DLD1 (cell line): Measurements from ENCODE around the gene MPDU1.

Source experiments
- in situ Hi-C: cut with HindIII; loops from 2 replicates; pipeline ENCODE4 v1.10.0; 2017; ENCODE audit warnings: low sequenced_read_pairs

The MPDU1 gene

GRCh38 chr17:7560172-7561027, 23.3 kb upstream of the MPDU1 start:
- in situ Hi-C loops: no loop called here

DNA sequence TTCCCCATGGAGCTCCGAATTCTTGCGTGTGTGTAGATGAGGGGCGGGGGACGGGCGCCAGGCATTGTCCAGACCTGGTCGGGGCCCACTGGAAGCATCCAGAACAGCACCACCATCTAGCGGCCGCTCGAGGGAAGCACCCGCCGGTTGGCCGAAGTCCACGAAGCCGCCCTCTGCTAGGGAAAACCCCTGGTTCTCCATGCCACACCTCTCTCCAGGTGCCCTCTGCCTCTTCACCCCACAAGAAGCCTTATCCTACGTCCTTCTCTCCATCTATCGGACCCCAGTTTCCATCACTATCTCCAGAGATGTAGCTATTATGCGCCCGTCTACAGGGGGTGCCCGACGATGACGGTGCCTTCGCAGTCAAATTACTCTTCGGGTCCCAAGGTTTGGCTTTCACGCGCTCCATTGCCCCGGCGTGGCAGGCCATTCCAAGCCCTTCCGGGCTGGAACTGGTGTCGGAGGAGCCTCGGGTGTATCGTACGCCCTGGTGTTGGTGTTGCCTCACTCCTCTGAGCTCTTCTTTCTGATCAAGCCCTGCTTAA, 22.6 kb upstream of the MPDU1 start:
- in situ Hi-C loops: no loop called here

GRCh38 chr17:7561589-7562207, 22.0 kb upstream of the MPDU1 start, which contains the start of gene SENP3:
Gene SENP3 (plus strand): TSS chr17:7561919. CDS start chr17:7563077, 1,158 bp downstream.
- in situ Hi-C loops: no loop called here

GRCh38 chr17:7562208-7562605, 21.4 kb upstream of the MPDU1 start:
- in situ Hi-C loops: no loop called here

DNA sequence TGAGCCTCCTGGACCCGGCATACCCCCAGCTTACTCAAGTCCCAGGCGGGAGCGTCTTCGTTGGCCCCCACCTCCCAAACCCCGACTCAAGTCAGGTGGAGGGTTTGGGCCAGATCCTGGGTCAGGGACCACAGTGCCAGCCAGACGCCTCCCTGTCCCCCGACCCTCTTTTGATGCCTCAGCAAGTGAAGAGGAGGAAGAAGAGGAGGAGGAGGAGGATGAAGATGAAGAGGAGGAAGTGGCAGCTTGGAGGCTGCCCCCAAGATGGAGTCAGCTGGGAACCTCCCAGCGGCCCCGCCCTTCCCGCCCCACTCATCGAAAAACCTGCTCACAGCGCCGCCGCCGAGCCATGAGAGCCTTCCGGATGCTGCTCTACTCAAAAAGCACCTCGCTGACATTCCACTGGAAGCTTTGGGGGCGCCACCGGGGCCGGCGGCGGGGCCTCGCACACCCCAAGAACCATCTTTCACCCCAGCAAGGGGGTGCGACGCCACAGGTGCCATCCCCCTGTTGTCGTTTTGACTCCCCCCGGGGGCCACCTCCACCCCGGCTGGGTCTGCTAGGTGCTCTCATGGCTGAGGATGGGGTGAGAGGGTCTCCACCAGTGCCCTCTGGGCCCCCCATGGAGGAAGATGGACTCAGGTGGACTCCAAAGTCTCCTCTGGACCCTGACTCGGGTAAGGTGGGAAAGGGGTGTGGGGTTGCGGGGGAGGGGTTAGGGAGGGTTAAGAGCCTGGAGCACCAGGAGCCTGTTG, 20.4 kb upstream of the MPDU1 start:
- in situ Hi-C loops: no loop called here

- in situ Hi-C loops: no loop called here
These were observed 14.1 kb upstream of the MPDU1 start for GRCh38 chr17:7569571-7569970.

- in situ Hi-C loops: no loop called here
These were observed 13.3 kb upstream of the MPDU1 start for GRCh38 chr17:7570351-7570750.

DNA sequence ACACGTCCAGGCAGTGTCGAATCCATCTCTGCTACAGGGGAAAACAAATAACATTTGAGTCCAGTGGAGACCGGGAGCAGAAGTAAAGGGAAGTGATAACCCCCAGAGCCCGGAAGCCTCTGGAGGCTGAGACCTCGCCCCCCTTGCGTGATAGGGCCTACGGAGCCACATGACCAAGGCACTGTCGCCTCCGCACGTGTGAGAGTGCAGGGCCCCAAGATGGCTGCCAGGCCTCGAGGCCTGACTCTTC, 11.4 kb upstream of the MPDU1 start:
- in situ Hi-C loops: no loop called here

- in situ Hi-C loops: no loop called here
These were observed 10.9 kb upstream of the MPDU1 start for GRCh38 chr17:7572588-7573323.

DNA sequence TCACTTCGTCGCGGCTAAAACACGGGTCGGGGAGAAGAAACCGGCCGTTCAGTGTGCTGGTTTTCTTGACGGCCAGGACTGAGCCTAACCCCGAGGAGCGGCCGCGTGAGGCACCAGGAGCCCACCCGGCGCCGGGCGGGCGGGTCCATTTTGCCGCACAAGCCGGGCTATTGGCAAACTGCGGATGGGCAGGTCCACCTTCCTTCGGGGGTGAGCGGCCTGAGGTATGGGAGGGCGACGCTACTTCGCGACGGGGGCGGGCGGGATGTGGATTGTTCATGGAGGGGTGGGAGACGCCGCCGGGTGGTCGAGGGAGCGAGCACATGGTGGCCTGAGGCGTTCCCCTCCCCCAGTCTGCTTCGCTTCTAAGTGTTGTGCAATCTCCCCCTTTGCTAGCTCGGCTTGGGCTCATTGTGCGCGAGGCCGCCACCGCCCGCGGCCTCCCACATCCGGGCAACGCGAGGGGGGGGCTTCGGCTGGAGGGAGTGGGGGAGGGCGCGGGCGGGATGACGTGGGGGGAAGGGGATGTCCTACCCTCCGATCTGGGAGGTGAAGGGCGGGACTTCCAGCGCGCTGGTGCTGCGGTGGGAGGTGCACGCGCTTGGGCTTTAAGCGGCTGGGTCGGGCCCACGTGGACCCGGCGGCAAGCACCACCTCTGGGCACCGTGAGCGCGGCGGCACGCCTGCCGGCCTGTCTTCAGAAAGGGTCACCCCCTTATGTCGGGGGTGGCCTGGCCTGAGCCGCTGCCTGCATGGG, 10.2 kb upstream of the MPDU1 start:
- in situ Hi-C loops: no loop called here

GRCh38 chr17:7574176-7574953, 9.3 kb upstream of the MPDU1 start:
- in situ Hi-C loops: no loop called here

GRCh38 chr17:7575481-7575883, 8.2 kb upstream of the MPDU1 start:
- in situ Hi-C loops: no loop called here

- in situ Hi-C loops: no loop called here
These were observed 7.7 kb upstream of the MPDU1 start for GRCh38 chr17:7575959-7576358.

GRCh38 chr17:7576432-7576937, 7.2 kb upstream of the MPDU1 start:
- in situ Hi-C loops: no loop called here

- in situ Hi-C loops: no loop called here
These were observed 6.1 kb upstream of the MPDU1 start for GRCh38 chr17:7577327-7578199.

DNA sequence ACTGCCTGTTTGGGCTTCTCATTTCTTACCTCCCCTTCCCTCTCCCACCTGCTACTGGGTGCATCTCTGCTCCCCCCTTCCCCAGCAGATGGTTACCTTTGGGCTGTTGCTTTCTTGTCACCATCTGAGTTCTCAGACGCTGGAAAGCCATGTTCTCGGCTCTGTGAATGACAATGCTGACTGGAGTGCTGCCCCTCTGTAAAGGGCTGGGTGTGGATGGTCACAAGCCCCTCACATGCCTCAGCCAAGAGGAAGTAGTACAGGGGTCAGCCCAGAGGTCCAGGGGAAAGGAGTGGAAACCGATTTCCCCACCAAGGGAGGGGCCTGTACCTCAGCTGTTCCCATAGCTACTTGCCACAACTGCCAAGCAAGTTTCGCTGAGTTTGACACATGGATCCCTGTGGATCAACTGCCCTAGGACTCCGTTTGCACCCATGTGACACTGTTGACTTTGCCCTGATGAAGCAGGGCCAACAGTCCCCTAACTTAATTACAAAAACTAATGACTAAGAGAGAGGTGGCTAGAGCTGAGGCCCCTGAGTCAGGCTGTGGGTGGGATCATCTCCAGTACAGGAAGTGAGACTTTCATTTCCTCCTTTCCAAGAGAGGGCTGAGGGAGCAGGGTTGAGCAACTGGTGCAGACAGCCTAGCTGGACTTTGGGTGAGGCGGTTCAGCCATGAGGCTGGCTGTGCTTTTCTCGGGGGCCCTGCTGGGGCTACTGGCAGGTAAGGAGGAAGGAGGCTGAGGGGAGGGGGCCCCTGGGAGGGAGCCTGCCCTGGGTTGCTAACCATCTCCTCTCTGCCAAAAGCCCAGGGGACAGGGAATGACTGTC, 4.4 kb upstream of the MPDU1 start, which contains the start of gene CD68:
CD68 (plus strand) TSS at position 638 of the 833 bp plus-strand sequence; CDS start at position 678, 40 bp downstream.
- in situ Hi-C loops: no loop called here
